Neural progenitor cell (in vitro differentiated cells): Measurements from ENCODE around the gene GALNTL6.

ENCODE experiments used
- CTCF ChIP-seq: fragments of 200-600 bp; sonication (generic); IDR thresholded peaks from 2 replicates; pipeline ENCODE4 v1.5.1; 2017; ENCODE audit warnings: antibody characterized with exemption, mild to moderate bottlenecking
- EZH2 ChIP-seq: fragments of 200-600 bp; sonication (generic); IDR thresholded peaks from 2 replicates; pipeline ENCODE4 v1.6.1; 2017; ENCODE audit warnings: antibody characterized with exemption, mild to moderate bottlenecking, moderate library complexity
- EZH2phosphoT487 ChIP-seq: fragments of 200-600 bp; sonication (generic); IDR thresholded peaks from 2 replicates; pipeline ENCODE4 v1.6.1; 2017; ENCODE audit warnings: antibody characterized with exemption

GRCh38 chr4:171947400-171947799, 134.2 kb downstream of the GALNTL6 start:
- no peak for TF ChIP-seq CTCF
- no peak for TF ChIP-seq EZH2
- TF ChIP-seq EZH2phosphoT487: no peak
